Cardiac muscle cell (in vitro differentiated cells and primary cell): ENCODE measurements around the gene ZFX. TPM values are rescaled to one million over a fixed set of nuclear protein-coding genes. Genes with fewer than 3 reads are reported as not detected.
A peak's percentile ranks its signal among the peaks of the same experiment; 100 is the strongest.

ENCODE experiments used
- DNase-seq, 2 donors: peaks; one replicate each; pipeline versions ENCODE4 v3.0.0 to v3.0.0-alpha.2; 2010 to 2017; ENCODE audit warnings: low read depth in 1 of 2, low spot score in 1 of 2
- H3K27ac ChIP-seq: fragments of 200-600 bp; sonication (generic); 2 replicates; pipeline ENCODE4 v1.5.1; 2016
- H3K27me3 ChIP-seq: fragments of 200-600 bp; sonication (generic); 2 replicates; pipeline ENCODE4 v1.6.0; 2016; ENCODE audit warnings: control low read depth
- H3K36me3 ChIP-seq: fragments of 200-600 bp; sonication (generic); 2 replicates; pipeline ENCODE4 v1.5.1; 2016; ENCODE audit warnings: control low read depth
- H3K4me1 ChIP-seq: fragments of 200-600 bp; sonication (generic); 2 replicates; pipeline ENCODE4 v1.8.1; 2017; ENCODE audit warnings: low read depth, mild to moderate bottlenecking, mixed run types
- H3K4me3 ChIP-seq: fragments of 200-600 bp; sonication (generic); 2 replicates; pipeline ENCODE4 v1.5.1; 2016; ENCODE audit warnings: mild to moderate bottlenecking
- H3K9me3 ChIP-seq: fragments of 200-600 bp; sonication (generic); 2 replicates; pipeline ENCODE4 v1.5.1; 2017; ENCODE audit warnings: low read depth, mild to moderate bottlenecking, control low read depth
- CTCF ChIP-seq: IDR thresholded peaks from 2 replicates; pipeline ENCODE4 v1.5.1; 2012; ENCODE audit warnings: low read depth, mild to moderate bottlenecking, low read length
- polyA plus RNA-seq: library from polyadenylated mRNA; unstranded; fragments of >200 nt; fragmentation: Nextera tagmentation; extraction: Ambion mirVana; gene quantifications from 2 replicates; pipeline ENCODE4 v1.2.1, GENCODE V29; 2016
- total RNA-seq: library from RNA; depleted of rRNA; stranded (reverse); fragments of >200 nt; gene quantifications from 2 replicates; pipeline ENCODE4 v1.2.3, GENCODE V29; 2016

Gene ZFX
- total and polyA plus RNA-seq, 2 experiments from 2014 or later = 24.6 to 39.9 TPM

GRCh38 chrX:24221872-24222271 lies 72.3 kb downstream of the ZFX start:
- Histone ChIP-seq H3K4me3 (no peak overlapping the region), H3K27me3 (no peaks in the 10 kb centered on the region), H3K9me3 (no peaks in the 10 kb centered on the region), H3K36me3 (no peaks in the 10 kb centered on the region), H3K27ac (no peak overlapping the region), H3K4me1 (no peaks in the 10 kb centered on the region)
- no peak for DNase-seq
- no peak for TF ChIP-seq CTCF

GRCh38 chrX:24225265-24225664 lies 75.7 kb downstream of the ZFX start:
- no peak for DNase-seq
- H3K9me3 ChIP-seq = no peaks in the 10 kb centered on the region
- no peaks in the 10 kb centered on the region for H3K4me1 ChIP-seq
- no peaks in the 10 kb centered on the region for H3K27me3 ChIP-seq
- H3K27ac ChIP-seq = no peak overlapping the region
- H3K36me3 ChIP-seq = no peaks in the 10 kb centered on the region
- no peak overlapping the region for H3K4me3 ChIP-seq
- no peak for TF ChIP-seq CTCF

GRCh38 chrX:24226176-24226575 lies 76.6 kb downstream of the ZFX start:
- H3K9me3 ChIP-seq = no peaks in the 10 kb centered on the region
- H3K4me3 ChIP-seq = no peak overlapping the region
- H3K27ac ChIP-seq = no peak overlapping the region
- H3K4me1 ChIP-seq = no peaks in the 10 kb centered on the region
- no peaks in the 10 kb centered on the region for H3K36me3 ChIP-seq
- TF ChIP-seq CTCF = no peak
- no peak for DNase-seq
- no peaks in the 10 kb centered on the region for H3K27me3 ChIP-seq

GRCh38 chrX:24228596-24228995 lies 79.1 kb downstream of the ZFX start:
- H3K27me3 ChIP-seq = no peaks in the 10 kb centered on the region
- no peak for DNase-seq
- H3K27ac ChIP-seq = no peak overlapping the region
- no peak overlapping the region for H3K4me3 ChIP-seq
- no peaks in the 10 kb centered on the region for H3K4me1 ChIP-seq
- no peak for TF ChIP-seq CTCF
- no peaks in the 10 kb centered on the region for H3K9me3 ChIP-seq
- H3K36me3 ChIP-seq = no peaks in the 10 kb centered on the region

GRCh38 chrX:24229400-24229879 lies 79.9 kb downstream of the ZFX start:
- Histone ChIP-seq H3K27ac (no peak overlapping the region), H3K36me3 (no peaks in the 10 kb centered on the region)
- no peak for TF ChIP-seq CTCF

GRCh38 chrX:24229976-24230375 lies 80.4 kb downstream of the ZFX start:
- Histone ChIP-seq H3K9me3 (no peaks in the 10 kb centered on the region), H3K4me1 (no peaks in the 10 kb centered on the region), H3K27ac (no peak overlapping the region), H3K4me3 (no peak overlapping the region), H3K27me3 (no peaks in the 10 kb centered on the region), H3K36me3 (no peaks in the 10 kb centered on the region)
- peak in 1 of 2 donors; percentile 71 for DNase-seq
- TF ChIP-seq CTCF = no peak

More at GRCh38 chrX:24229400-24229879, 79.9 kb downstream of the ZFX start:
- Histone ChIP-seq H3K4me1 (no peaks in the 10 kb centered on the region), H3K4me3 (no peak overlapping the region), H3K27me3 (no peaks in the 10 kb centered on the region), H3K9me3 (no peaks in the 10 kb centered on the region)
- DNase-seq = no peak
